Activated CD4-positive, CD25-positive, alpha-beta regulatory T cell (primary cell): ENCODE results near the gene PLCD3.

Source experiments
- DNase-seq, 4 experiments: peaks; one replicate each; lab custom pipeline; 2025; lab: John Stamatoyannopoulos, UW

The PLCD3 gene

GRCh38 chr17:45073414-45074070 is 58.8 kb downstream of the PLCD3 start:
- DNase-seq, result no peak

GRCh38 chr17:45070809-45071208 is 61.5 kb downstream of the PLCD3 start:
- no peak for DNase-seq

DNA sequence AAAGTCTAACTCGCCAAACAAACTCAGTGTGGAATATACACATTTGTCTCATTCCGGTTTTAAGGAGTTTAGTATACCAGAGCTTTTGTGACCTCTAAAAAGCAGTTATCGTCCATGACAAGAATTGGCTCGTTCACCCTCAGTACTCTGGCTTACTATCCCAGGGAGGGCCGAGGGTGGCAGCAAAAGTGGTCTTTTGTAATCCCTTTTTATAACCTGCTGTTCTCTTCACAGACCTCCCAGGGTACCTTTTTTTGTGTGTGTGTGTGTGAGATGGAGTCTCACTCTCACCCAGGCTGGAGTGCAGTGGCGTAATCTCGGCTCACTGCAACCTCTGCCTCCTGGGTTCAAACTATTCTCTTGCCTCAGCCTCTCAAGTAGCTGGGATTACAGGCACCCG is 62.3 kb downstream of the PLCD3 start:
- no peak for DNase-seq

- DNase-seq, result no peak
These were observed 64.7 kb downstream of the PLCD3 start for GRCh38 chr17:45067637-45068036.

DNA sequence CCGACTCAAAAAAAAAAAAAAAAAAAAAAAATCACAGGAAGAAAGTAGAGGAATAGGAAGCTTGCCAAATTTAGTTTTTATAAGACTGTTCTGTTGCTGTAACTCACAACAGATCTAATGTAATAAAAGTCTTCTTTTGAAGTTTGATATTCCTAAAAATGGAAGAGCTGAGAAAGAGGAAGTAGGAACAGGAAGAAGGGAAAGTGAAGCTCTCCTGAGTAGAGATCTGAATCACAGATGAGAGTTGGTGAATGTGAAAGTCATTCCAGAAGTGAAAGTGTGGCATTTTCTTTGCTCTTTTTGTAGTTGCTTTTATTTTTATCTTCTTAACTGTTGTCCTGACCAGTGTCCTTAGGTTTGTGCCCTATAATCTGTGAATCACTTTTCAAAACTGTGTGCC is 69.1 kb downstream of the PLCD3 start:
- no peak for DNase-seq

DNA sequence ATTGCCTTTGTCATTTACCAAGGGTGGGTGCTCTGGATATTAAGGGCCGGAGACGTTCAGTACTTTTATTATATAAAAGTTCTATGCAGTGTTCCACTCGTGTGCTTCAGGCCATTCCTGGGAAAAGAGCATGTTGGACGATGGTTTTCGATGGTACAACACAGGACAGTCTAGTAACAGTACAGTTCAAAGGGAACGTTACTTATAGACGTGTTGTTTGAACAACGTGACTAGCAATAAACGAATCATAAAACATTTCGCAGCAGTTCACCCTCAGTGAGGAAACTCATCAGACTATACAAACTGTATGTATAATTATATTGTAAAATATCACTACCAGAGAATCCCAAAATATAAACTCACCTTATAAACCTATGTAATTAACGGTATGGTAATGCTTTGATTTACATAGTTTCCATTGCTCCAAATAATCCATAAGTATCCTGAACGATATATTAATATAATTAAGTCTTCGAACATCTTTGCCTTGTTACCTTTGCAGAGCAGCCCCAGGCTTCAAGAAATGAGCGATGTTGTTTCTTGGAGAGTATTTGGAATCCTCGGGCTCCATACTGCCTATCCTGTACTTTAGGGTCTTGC is 70.6 kb downstream of the PLCD3 start:
- DNase-seq, result no peak

- DNase-seq, result peak; percentile 86 to 99 (median 90)
These were observed 71.3 kb downstream of the PLCD3 start, which contains the start of gene NMT1 for GRCh38 chr17:45060797-45061605. Gene NMT1, plus strand, starts transcription at chr17:45061317. Its CDS starts 13 bp downstream, at chr17:45061330.

DNA sequence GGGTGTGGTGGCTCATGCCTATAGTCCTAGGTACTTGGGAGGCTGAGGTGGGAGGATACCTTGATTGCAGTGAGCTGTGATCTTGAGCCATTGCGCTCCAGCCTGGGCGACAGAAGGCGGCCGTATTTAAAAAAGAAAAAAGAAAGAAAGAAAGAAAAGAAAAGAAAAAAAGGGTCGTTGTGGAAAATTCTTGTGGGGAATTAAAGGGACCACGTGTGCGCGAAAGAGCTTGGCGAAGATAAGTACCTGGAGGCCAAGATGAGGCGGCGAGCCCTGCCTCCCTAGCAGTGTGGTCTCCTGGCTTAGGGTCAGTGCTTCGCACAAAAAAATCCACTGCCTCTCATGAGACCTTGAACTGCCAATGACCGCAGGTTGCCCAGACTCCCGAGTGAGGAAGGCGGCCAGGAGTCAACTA is 71.9 kb downstream of the PLCD3 start:
- no peak for DNase-seq
